ENCODE data around the gene BCR.

GRCh38 chr22:23293720-23294119 is 113.4 kb downstream of the BCR start:
- TF ChIP-seq, protein P1, sequence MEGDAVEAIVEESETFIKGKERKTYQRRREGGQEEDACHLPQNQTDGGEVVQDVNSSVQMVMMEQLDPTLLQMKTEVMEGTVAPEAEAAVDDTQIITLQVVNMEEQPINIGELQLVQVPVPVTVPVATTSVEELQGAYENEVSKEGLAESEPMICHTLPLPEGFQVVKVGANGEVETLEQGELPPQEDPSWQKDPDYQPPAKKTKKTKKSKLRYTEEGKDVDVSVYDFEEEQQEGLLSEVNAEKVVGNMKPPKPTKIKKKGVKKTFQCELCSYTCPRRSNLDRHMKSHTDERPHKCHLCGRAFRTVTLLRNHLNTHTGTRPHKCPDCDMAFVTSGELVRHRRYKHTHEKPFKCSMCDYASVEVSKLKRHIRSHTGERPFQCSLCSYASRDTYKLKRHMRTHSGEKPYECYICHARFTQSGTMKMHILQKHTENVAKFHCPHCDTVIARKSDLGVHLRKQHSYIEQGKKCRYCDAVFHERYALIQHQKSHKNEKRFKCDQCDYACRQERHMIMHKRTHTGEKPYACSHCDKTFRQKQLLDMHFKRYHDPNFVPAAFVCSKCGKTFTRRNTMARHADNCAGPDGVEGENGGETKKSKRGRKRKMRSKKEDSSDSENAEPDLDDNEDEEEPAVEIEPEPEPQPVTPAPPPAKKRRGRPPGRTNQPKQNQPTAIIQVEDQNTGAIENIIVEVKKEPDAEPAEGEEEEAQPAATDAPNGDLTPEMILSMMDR (IDR thresholded peaks at IDR 0.05; ENCODE audit: insufficient read depth, low read length, poor library complexity, severe bottlenecking): no peak
- TF ChIP-seq EZH2phosphoT487 (conservative IDR thresholded peaks at IDR 0.05; ENCODE audit: low read length): no peak
